DOHH2 (cell line): ENCODE results near the gene TGM2.

Experiments used
- H3F3A ChIP-seq: fragments of 200-600 bp; sonication (generic), shearing (Covaris generic); 2 replicates; pipeline ENCODE4 v1.6.0; 2016; ENCODE audit warnings: antibody characterized with exemption, mild to moderate bottlenecking; ENCODE audit not compliant: control insufficient read depth, insufficient read depth
- H3K27ac ChIP-seq: fragments of 200-600 bp; sonication (generic); 2 replicates; pipeline ENCODE4 v1.5.1; 2014; ENCODE audit warnings: low read depth, mild to moderate bottlenecking, low read length, moderate library complexity
- H3K27me3 ChIP-seq: fragments of 200-600 bp; sonication (generic); 2 replicates; pipeline ENCODE4 v1.6.1; 2014; ENCODE audit warnings: mild to moderate bottlenecking, low read length, mixed read lengths; ENCODE audit not compliant: control insufficient read depth
- H3K36me3 ChIP-seq: fragments of 200-600 bp; sonication (generic); 2 replicates; pipeline ENCODE4 v1.6.1; 2014; ENCODE audit warnings: mild to moderate bottlenecking, low read length, moderate library complexity, mixed read lengths; ENCODE audit not compliant: control insufficient read depth
- H3K4me1 ChIP-seq: fragments of 200-600 bp; sonication (generic); 2 replicates; pipeline ENCODE4 v1.6.1; 2014; ENCODE audit warnings: mild to moderate bottlenecking, low read length, mixed read lengths; ENCODE audit not compliant: control insufficient read depth
- H3K4me2 ChIP-seq: fragments of 200-600 bp; sonication (generic); 2 replicates; pipeline ENCODE4 v1.6.0; 2014; ENCODE audit warnings: mild to moderate bottlenecking, low read length, moderate library complexity
- H3K4me3 ChIP-seq: fragments of 200-600 bp; sonication (generic); 2 replicates; pipeline ENCODE4 v1.5.1; 2014; ENCODE audit warnings: mild to moderate bottlenecking, low read length, mixed read lengths
- H3K79me2 ChIP-seq: fragments of 200-600 bp; sonication (generic); 2 replicates; pipeline ENCODE4 v1.6.1; 2014; ENCODE audit warnings: mild to moderate bottlenecking, low read length, mixed read lengths; ENCODE audit not compliant: control insufficient read depth
- H3K9me2 ChIP-seq: fragments of 200-600 bp; sonication (generic); replicated peaks from 2 replicates; pipeline ENCODE4 v1.6.1; 2014; ENCODE audit warnings: mild to moderate bottlenecking, low read length, mixed read lengths; ENCODE audit not compliant: control insufficient read depth
- H3K9me3 ChIP-seq: fragments of 200-600 bp; sonication (generic); 2 replicates; pipeline ENCODE4 v1.6.1; 2014; ENCODE audit warnings: antibody characterized with exemption, low read length, mixed read lengths; ENCODE audit not compliant: control insufficient read depth, insufficient read depth
- H4K20me1 ChIP-seq: fragments of 200-600 bp; sonication (generic); 2 replicates; pipeline ENCODE4 v1.6.0; 2014; ENCODE audit warnings: low read depth, mild to moderate bottlenecking, antibody characterized with exemption, low read length, moderate library complexity; ENCODE audit not compliant: control insufficient read depth, insufficient read depth
- CTCF ChIP-seq: fragments of 200-600 bp; sonication (generic); IDR thresholded peaks from one replicate; pipeline ENCODE4 v1.5.1; 2014; ENCODE audit warnings: antibody characterized with exemption, mild to moderate bottlenecking, low read depth, low read length; ENCODE audit not compliant: poor library complexity, severe bottlenecking
- EZH2phosphoT487 ChIP-seq: fragments of 200-600 bp; sonication (generic); IDR thresholded peaks from 2 replicates; pipeline ENCODE4 v1.6.1; 2017; ENCODE audit warnings: borderline replicate concordance, mild to moderate bottlenecking, antibody characterized with exemption, low read length, moderate library complexity, mixed read lengths

TGM2 gene

GRCh38 chr20:38193586-38194105 is 28.6 kb upstream of the TGM2 start:
- no peaks in the 10 kb centered on the region for H3K36me3 ChIP-seq
- no peaks in the 10 kb centered on the region for H3K9me2 ChIP-seq
- no peaks in the 10 kb centered on the region for H3K9me3 ChIP-seq
- no peak for TF ChIP-seq CTCF
- no peak for TF ChIP-seq EZH2phosphoT487
- H3K27ac ChIP-seq: no peak overlapping the region
- no peaks in the 10 kb centered on the region for H3K79me2 ChIP-seq
- no peaks in the 10 kb centered on the region for H3K27me3 ChIP-seq
- no peaks in the 10 kb centered on the region for H3F3A ChIP-seq
- H3K4me2 ChIP-seq: no peak overlapping the region
- H3K4me3 ChIP-seq: no peak overlapping the region
- no peaks in the 10 kb centered on the region for H4K20me1 ChIP-seq
- no peaks in the 10 kb centered on the region for H3K4me1 ChIP-seq

- Histone ChIP-seq H3K4me2 (no peak overlapping the region), H3K79me2 (no peaks in the 10 kb centered on the region), H3K9me3 (no peaks in the 10 kb centered on the region), H3K9me2 (no peaks in the 10 kb centered on the region), H3K36me3 (no peaks in the 10 kb centered on the region), H3K27ac (no peak overlapping the region), H3F3A (no peaks in the 10 kb centered on the region), H3K27me3 (no peaks in the 10 kb centered on the region), H3K4me3 (no peak overlapping the region), H4K20me1 (no peaks in the 10 kb centered on the region), H3K4me1 (no peaks in the 10 kb centered on the region)
- TF ChIP-seq CTCF: no peak
- TF ChIP-seq EZH2phosphoT487: no peak
Measured at GRCh38 chr20:38192323-38192885, 27.3 kb upstream of the TGM2 start.

- Histone ChIP-seq H4K20me1 (no peaks in the 10 kb centered on the region), H3K9me2 (no peaks in the 10 kb centered on the region), H3K9me3 (no peaks in the 10 kb centered on the region), H3K27me3 (no peaks in the 10 kb centered on the region), H3K4me2 (no peak overlapping the region), H3F3A (no peaks in the 10 kb centered on the region), H3K36me3 (no peaks in the 10 kb centered on the region), H3K79me2 (no peaks in the 10 kb centered on the region), H3K27ac (no peak overlapping the region), H3K4me3 (no peak overlapping the region), H3K4me1 (no peaks in the 10 kb centered on the region)
- TF ChIP-seq EZH2phosphoT487: no peak
- no peak for TF ChIP-seq CTCF
Measured at GRCh38 chr20:38191654-38192053, 26.6 kb upstream of the TGM2 start.
